Left lung (tissue), 10 donors: ENCODE measurements around the gene A3GALT2. TPM values are rescaled to one million over a fixed set of nuclear protein-coding genes. Genes with fewer than 3 reads are reported as not detected.

Experiments
- ATAC-seq: fragments of 200-7000 bp; cut with Tn5 transposase; one replicate; pipeline ENCODE4 v1.9.1; 2020; ENCODE audit warnings: moderate library complexity
- DNase-seq, 4 donors: peaks; one replicate each; pipeline ENCODE4 v3.0.0-alpha.2; 2013 to 2020
- H3K27ac ChIP-seq, 2 donors: fragments of 200-600 bp; sonication (generic) in 1 of 2; one replicate each; pipeline versions ENCODE4 v1.5.0 to v1.8.0; 2020 to 2021
- H3K27me3 ChIP-seq, 2 donors: fragments of 200-600 bp; sonication (generic) in 1 of 2; one replicate each; pipeline versions ENCODE4 v1.5.0 to v1.8.0; 2020 to 2021
- H3K36me3 ChIP-seq, 2 donors: fragments of 200-600 bp; sonication (generic) in 1 of 2; one replicate each; pipeline versions ENCODE4 v1.5.0 to v1.8.0; 2020 to 2021
- H3K4me1 ChIP-seq, 2 donors: fragments of 200-600 bp; one replicate each; pipeline ENCODE4 v1.8.0; 2021
- H3K4me3 ChIP-seq, 2 donors: fragments of 200-600 bp; sonication (generic) in 1 of 2; one replicate each; pipeline versions ENCODE4 v1.5.0 to v1.8.0; 2020 to 2021; ENCODE audit warnings: mild to moderate bottlenecking in 1 of 2
- H3K9me3 ChIP-seq, 2 donors: fragments of 200-600 bp; sonication (generic) in 1 of 2; one replicate each; pipeline versions ENCODE4 v1.5.0 to v1.8.0; 2020 to 2021
- intact Hi-C, 2 donors: fragments of 100-400 bp; cut with DNase I; formaldehyde crosslinking; loops; one replicate each; pipeline versions ENCODE4 v1.11.2 to v1.14.2; 2022
- microRNA-seq, 2 donors: library from miRNA; unstranded; fragments of <30 nt; microRNA quantifications; one replicate each; pipeline ENCODE4, GENCODE V29; 2019
- polyA plus RNA-seq, 6 donors: library from polyadenylated mRNA; unstranded; fragments of 120-200 nt; gene quantifications; one replicate each; pipeline ENCODE4 v1.2.1, GENCODE V29; 2013; ENCODE audit not compliant: insufficient read length in 6 of 6
- total RNA-seq, 2 donors: library from RNA; stranded (reverse); fragmentation: NEBNext Ultra II Directional; extraction: Animal tissue kit (Norgen Biotek cat#: 25700); gene quantifications; one replicate each; pipeline ENCODE4 v1.2.1, GENCODE V29; 2021
- TF ChIP-seq, protein P1 (sequence below), 2 donors: fragments of 200-600 bp; sonication (generic) in 1 of 2; IDR thresholded peaks; one replicate each; pipeline versions ENCODE4 v1.5.0 to v1.8.0; 2021; ENCODE audit warnings: antibody characterized with exemption in 2 of 2
- donor health status: DM: no; HTN: yes; CAD: no.
- donor health status: DM: no; HTN: no; CAD: no.

The A3GALT2 gene
- total and polyA plus RNA-seq, 8 donors: 0.25 to 0.28 (median 0.25) TPM; not detected in 5

- TF ChIP-seq, protein P1, sequence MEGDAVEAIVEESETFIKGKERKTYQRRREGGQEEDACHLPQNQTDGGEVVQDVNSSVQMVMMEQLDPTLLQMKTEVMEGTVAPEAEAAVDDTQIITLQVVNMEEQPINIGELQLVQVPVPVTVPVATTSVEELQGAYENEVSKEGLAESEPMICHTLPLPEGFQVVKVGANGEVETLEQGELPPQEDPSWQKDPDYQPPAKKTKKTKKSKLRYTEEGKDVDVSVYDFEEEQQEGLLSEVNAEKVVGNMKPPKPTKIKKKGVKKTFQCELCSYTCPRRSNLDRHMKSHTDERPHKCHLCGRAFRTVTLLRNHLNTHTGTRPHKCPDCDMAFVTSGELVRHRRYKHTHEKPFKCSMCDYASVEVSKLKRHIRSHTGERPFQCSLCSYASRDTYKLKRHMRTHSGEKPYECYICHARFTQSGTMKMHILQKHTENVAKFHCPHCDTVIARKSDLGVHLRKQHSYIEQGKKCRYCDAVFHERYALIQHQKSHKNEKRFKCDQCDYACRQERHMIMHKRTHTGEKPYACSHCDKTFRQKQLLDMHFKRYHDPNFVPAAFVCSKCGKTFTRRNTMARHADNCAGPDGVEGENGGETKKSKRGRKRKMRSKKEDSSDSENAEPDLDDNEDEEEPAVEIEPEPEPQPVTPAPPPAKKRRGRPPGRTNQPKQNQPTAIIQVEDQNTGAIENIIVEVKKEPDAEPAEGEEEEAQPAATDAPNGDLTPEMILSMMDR (IDR thresholded peaks at IDR 0.05): no peak
- Histone ChIP-seq H3K4me1 (peaks cover 22 to 28% of the 10 kb centered on the region in 2 donors), H3K36me3 (no peaks in the 10 kb centered on the region), H3K27me3 (no peaks in the 10 kb centered on the region), H3K27ac (no peak overlapping the region), H3K4me3 (no peak overlapping the region), H3K9me3 (no peaks in the 10 kb centered on the region)
- DNase-seq (no peak), ATAC-seq (no peak)
- intact Hi-C loops: no loop called here
Measured at GRCh38 chr1:33259879-33260278, 61.0 kb downstream of the A3GALT2 start.

GRCh38 chr1:33258788-33259274, 62.1 kb downstream of the A3GALT2 start:
- H3K27me3 ChIP-seq: no peaks in the 10 kb centered on the region
- ATAC-seq (no peak), DNase-seq (no peak)
- no peak overlapping the region for H3K27ac ChIP-seq
- intact Hi-C loops: no loop called here
- no peak overlapping the region for H3K4me3 ChIP-seq
- H3K4me1 ChIP-seq: peaks cover 22 to 28% of the 10 kb centered on the region in 2 donors
- no peaks in the 10 kb centered on the region for H3K9me3 ChIP-seq
- H3K36me3 ChIP-seq: no peaks in the 10 kb centered on the region
- TF ChIP-seq, protein P1 (IDR thresholded peaks at IDR 0.05): no peak

GRCh38 chr1:33257772-33258712, 62.9 kb downstream of the A3GALT2 start:
- Histone ChIP-seq H3K27me3 (no peaks in the 10 kb centered on the region), H3K4me1 (peaks cover 22 to 28% of the 10 kb centered on the region in 2 donors), H3K9me3 (no peaks in the 10 kb centered on the region), H3K27ac (peak overlapping the region; percentile 83 to 86), H3K4me3 (peak overlapping the region; percentile 55 to 59), H3K36me3 (no peaks in the 10 kb centered on the region)
- DNase-seq (peak in 2 of 4 donors; percentile 24 to 54), ATAC-seq (peak; percentile 71)
- intact Hi-C loops: no loop called here
- TF ChIP-seq, protein P1 (IDR thresholded peaks at IDR 0.05): no peak

DNA sequence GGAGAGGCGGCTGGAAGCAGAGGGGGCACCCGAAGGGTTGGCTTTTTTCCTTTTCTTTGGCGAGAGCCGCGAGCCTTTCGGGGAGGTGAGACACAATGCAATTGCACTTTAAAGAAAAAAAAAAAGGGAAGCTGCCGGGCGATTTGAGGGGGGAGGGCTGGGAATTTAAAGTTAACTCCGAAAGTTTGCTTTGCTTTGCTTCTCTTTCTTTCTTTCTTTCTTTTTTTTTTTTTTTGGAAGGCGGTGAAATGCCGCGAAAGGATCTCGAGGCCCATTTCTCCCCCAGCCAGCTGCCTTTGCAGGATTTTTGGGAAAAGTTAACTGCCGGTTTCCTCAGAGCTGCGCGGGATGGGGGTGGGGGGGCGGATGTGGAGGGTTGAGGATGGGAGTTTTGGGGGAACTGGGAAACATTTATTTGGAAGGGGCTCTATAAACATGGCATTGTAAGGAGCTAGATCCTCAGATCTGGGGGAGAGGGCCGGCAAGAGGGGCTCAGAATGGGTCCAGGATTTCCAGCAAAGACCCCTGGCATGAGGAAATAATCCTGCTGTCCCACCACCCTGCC, 63.6 kb downstream of the A3GALT2 start:
- Histone ChIP-seq H3K9me3 (no peaks in the 10 kb centered on the region), H3K4me3 (peak overlapping the region; percentile 55 to 59), H3K4me1 (peaks cover 22 to 28% of the 10 kb centered on the region in 2 donors), H3K27ac (peak overlapping the region; percentile 83 to 86), H3K36me3 (no peaks in the 10 kb centered on the region), H3K27me3 (no peaks in the 10 kb centered on the region)
- ATAC-seq (peak; percentile 3), DNase-seq (no peak)
- intact Hi-C loops: no loop called here
- TF ChIP-seq, protein P1 (IDR thresholded peaks at IDR 0.05): no peak

Small RNAs within 50 kb of the gene (microRNA-seq; reads per million reads assigned to microRNA genes)
- 34.5 to 61.8 reads per million in 2 donors for gene MIR3605

Other genes starting within 250 kb of the A3GALT2 start
- 1 to 10 TPM; 2.3 to 5.1 TPM for gene AZIN2, start 239.9 kb downstream of the A3GALT2 start, total RNA-seq
- gene AZIN2, start 239.9 kb downstream of the A3GALT2 start, polyA plus RNA-seq: 10 to 100 TPM in 1 of 6 donors, 1 to 10 TPM in 5; 8.0 to 13.1 (median 9.1) TPM
- gene TRIM62, start 139.1 kb downstream of the A3GALT2 start, total RNA-seq: 1 to 10 TPM; 6.2 to 6.4 TPM
- 1 to 10 TPM; 4.4 to 6.4 (median 5.4) TPM for gene TRIM62, start 139.1 kb downstream of the A3GALT2 start, polyA plus RNA-seq
- 10 to 100 TPM; 25.9 to 32.3 TPM for gene ZNF362, start 64.6 kb downstream of the A3GALT2 start, total RNA-seq
- 10 to 100 TPM; 49.8 to 60.0 (median 54.6) TPM for gene ZNF362, start 64.6 kb downstream of the A3GALT2 start, polyA plus RNA-seq
- gene PHC2, start 110.0 kb upstream of the A3GALT2 start, total RNA-seq: 100 to 1,000 TPM in 1 of 2 donors, 10 to 100 TPM in 1; 78.2 to 125 TPM
- 10 to 100 TPM; 79.1 to 93.1 (median 83.0) TPM for gene PHC2, start 110.0 kb upstream of the A3GALT2 start, polyA plus RNA-seq
- 1 to 10 TPM; 4.3 to 4.4 TPM for gene ZSCAN20, start 151.5 kb upstream of the A3GALT2 start, total RNA-seq
- gene ZSCAN20, start 151.5 kb upstream of the A3GALT2 start, polyA plus RNA-seq: 1 to 10 TPM; 4.5 to 5.3 (median 4.8) TPM